GM18907 (cell line): ENCODE data around the gene IRF6.
"Not testable (repeated sequence)": the region's sequence is repeated elsewhere in the genome, so short reads cannot be mapped to it uniquely, and the experiment has no call there.

Experiments
- ATAC-seq: cut with Tn5 transposase; IDR thresholded peaks from one replicate; pipeline ENCODE4 v1.9.1; 2021; ENCODE audit warnings: mild to moderate bottlenecking, moderate library complexity; ENCODE audit not compliant: unreplicated experiment

IRF6 gene

DNA sequence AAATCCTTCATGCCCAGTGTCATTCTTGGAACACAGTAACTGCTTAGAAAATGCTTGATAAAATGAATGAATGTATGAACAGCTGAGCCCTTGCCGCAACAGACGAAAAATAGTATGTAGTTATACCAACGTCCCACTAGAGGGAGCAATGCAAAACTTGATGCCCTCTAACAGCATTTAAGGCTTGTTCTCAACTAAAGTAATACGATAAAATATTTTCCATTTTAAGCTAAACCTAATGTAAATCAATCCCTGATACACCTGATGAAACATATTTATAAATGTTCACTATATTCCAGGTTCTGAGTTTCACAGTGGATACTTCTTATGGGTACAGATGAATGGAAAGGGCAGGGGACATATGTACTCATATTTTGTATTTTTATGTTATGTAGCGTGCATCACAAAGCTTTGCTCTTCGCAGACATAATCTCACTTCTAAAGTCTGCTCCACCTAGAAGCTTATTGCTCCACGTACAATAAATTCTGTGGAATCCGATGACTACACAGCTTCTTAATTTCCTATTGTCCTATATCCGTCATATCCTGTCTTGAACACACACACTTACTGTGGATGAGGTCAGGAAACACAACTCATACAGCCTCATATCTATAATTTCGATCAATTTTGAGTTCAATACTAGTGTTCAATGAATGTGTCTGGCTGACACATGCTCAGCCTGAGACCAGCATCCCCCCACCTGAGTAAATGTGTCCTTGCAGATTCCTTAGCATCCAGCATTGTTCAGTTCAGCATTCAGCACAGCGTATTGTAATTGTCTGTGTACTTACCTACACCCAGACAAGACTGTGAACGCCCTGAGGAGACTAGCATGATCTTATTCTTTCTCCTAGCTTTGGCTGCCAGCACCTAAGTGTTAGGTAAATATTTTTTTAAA lies 17.4 kb upstream of the IRF6 start:
- peak; percentile 42 for ATAC-seq

DNA sequence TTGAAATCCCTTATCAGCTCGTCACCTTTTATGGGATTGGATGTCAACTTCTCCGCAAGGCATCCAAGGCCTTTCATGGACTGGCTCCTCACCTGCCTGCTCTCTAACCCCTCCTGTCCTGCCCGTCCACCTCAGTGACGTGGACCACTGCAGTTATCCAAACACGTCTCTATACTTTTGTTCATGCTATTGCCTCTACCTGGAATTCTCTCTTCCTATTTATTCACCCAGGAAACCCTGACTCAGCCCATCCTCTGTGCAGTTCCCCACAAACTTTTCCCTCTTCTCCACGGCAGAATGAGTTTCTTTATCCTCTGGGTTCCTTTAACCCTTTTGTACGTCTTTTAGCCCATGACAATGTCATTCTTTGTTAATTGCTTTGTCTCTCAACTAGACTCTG lies 16.8 kb upstream of the IRF6 start:
- ATAC-seq: no peak

DNA sequence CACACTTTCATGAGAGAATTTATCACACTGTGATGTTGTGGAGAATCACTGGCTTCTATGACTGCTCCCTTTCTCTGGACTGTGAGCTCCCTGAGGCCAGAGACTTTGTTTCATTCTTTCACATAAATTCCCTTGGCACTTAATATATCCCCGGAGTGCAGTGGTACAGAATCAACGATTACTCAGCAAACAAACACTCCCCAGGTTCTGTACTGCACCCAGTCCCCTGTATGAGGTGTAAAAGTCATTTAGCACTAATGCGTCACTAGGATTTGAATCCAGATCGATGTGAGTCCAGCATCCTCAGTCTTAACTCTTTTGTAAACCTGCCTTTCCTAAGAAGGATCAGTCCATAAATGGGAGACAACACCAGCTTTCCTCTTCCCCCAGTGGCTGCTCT lies 15.0 kb upstream of the IRF6 start:
- ATAC-seq: no peak

DNA sequence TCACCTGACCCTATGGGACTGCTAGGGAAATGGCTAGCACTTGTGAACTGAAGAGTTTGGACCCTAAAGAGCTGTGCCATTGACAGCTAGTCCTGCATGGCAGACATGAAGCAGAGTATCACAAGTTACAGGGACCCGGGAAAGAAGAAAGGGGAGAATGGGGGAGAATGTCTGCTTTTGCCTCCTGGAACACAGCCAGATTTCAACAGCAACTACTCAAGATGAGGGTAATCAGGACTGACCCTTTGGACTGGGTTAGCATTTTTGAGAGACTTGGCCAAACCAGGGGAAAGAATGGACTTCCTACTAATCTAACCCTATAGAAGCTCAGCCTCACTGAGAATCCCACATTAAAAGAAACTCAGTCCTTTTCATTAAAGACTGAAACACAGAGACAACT lies 13.1 kb upstream of the IRF6 start:
- no peak for ATAC-seq

DNA sequence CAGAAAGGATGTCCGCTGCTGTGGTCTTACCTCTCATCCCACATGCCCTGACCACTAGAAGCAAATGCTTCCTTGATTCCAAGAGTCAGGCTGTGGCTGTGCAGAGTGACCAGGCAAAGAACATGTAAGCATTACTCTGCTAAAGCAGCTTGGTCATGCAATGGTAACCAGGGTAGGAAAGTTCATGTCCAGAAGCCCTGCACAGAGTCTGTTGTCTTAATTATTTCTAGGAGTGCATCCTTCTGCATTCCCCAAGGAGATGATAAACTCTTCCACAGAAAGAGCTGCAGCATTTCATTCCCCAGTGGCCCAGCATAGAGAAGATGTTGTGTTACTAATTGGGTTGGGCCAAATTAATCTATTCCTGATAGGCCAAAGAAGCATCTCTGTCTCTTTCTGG lies 11.7 kb upstream of the IRF6 start:
- ATAC-seq: no peak

DNA sequence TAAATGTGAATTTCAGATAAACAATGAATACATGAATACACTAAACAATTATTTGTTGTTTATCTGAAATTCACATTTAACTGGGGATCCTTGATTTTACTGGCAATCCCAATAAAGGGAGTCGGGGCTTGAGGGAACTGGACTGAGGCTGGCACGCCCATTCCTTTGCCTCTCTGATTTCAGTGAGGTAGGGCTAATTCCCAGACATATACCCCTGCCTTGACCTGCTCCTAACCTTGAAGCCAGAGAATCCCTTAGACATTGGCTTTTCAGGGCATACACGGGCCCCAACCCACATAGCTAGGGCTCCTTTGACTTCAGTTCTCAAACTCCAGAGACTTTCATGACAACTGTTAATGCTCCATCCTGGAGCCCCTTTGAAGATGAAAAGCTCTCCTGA lies 11.0 kb upstream of the IRF6 start:
- ATAC-seq: no peak

DNA sequence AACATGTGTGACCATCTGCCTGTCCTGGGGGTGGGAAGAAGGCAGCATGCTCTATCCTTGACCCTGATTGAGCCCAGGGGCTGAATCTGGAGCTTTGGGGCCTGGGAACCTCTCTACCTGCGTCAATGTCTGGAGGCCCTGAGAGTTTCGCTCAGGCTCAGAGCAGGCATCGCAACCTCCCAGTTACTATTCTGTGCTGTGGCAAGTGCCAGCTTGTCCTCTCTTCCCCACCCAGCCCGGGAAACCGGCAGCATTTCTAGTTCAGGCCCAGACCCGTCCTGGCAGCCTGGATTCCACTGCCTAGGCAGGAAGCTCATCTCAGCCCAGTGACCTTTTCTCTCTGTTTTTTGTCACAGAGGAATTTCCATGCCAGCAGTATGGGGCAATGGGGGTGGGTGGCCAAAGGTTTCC lies 10.0 kb upstream of the IRF6 start:
- no peak for ATAC-seq

DNA sequence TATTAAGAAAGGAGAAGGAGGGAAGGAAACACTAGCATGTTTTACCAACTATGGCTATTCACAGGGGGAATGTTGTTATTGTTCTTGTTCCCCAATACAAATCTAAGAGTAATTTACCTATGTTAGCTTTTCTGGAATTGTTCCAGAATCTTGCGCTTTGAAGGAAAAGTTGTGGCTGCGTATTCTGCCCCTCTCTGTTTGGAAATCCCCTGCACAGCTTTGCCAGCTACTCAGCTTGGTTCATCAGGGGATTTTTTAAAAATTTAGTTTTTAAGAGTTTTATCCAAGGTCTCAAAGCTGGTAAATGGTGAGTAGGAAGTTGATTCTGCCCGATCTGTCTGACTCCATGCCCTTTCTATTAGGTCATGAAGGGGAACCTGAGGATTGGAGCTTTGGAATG lies 9.5 kb upstream of the IRF6 start:
- no peak for ATAC-seq

DNA sequence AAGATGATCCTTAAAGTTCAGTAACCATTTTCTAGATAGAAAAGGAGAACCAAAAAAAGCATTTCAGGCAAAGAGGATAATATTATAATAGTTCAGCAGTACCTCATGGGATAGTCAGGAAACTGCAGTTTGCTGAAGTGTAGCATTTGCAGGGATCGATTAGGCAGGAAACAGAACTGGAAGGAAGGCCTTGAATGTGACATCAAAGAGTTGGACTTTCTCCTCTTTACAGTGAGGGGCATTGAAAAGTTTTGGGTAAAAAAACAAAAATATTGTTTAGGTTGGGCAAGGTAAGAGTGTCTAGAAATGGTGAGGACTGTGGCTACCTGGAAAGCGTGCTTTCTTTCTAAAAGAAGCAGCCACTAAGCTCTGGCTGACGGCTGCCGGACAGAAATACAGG lies 8.0 kb upstream of the IRF6 start:
- no peak for ATAC-seq

DNA sequence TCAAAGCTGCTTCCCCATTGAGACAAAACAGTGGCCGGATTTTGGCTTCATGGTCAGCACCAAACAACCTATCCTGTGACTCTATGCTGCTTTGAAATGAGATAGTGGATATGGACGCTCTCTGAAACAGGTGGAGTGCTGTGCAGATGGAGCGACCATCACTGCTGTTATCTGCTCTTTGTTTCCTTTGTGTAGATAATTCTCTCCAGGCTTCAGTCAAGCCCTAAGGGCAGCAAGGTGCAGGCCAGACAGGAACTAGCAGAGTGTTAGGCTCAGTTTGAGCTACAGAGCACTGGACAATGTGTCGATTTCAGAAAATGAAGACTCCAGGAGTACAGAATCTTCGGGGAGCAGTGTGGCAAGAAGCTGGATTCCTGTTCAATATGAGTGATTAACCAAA lies 4.8 kb upstream of the IRF6 start:
- no peak for ATAC-seq

DNA sequence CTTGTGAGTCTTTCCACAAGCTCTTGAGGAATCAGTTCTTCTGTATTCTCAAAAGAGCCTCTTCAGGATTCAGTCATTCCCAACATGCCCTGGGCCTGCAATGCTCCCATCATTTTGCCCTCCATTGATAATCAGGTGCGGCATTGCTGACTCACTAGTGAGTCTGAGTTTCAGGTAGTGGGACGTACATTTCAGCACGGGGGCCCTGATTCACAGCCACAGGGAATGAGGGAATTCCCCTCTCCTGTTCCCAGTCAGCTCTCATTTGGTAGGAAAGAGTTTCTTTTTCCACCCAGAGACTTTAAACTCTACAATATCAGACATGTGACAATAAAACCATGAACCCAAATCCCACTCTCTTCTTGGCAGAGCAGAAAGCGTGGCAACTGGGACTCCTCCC lies 3.7 kb upstream of the IRF6 start:
- no peak for ATAC-seq

DNA sequence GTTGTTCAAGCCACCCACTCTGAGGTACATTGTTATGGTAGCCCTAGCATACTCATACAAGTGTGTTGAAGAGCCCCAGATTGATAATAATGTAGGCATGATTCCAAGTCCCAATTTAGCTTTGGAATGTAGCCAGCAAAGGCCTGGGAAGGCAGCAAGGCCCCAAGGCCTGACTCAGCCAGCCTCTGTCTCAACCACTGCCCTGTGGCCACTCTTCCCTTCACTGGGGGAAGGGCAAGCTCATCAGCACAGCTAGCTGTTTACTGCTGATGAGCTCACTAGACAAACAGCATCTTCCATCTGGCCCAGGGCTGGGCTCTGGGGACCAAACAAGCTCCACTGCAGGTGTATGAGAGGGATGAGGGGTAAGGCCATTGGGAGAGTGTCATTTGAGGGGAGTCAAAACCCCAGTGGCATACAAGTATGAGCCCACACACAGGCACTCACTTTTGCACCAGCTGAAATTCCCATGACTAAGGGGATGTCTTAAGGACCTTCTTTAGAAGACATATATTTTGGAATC lies 2.2 kb upstream of the IRF6 start:
- no peak for ATAC-seq

DNA sequence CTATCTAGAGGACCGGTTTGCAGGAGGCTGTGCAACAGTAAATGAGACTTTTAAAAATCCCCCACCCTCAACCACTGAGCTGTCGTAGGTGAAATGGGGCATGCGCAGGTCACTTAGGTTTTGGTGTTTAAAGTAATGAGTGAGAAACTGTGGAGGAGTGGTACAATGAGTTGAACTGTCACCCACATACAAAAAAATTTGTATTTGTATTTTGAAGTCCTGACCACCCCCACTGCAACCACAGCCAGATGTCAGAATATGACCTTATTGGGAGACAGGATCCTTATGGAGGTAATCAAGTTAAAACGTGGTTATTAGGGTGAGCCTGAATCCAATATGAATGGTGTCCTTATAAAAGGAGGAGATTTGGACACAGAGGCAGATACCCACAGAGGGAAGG lies 1.6 kb upstream of the IRF6 start:
- ATAC-seq: no peak

DNA sequence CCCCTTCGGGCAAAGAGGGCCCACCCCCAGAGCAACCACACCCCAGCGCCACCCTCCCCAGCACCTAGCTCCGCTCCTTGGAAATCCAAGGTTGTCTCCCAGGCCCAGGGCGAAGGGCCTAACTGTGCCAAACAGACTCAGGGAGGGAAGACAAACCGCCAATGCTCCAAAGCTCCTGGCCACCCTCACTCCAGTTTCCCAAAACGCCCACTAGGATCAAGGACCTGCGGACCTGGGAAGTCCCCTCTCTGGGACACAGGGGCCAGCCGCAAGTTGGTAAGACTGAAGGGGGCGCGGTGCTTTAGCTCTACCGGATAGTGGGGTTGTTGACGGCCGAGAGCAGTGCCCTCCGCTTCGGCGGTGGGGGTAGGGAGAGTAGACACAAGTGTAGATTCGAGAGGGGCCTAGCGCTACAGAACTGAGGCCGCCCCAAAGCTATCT lies 581 bp downstream of the IRF6 start:
- ATAC-seq: no peak

DNA sequence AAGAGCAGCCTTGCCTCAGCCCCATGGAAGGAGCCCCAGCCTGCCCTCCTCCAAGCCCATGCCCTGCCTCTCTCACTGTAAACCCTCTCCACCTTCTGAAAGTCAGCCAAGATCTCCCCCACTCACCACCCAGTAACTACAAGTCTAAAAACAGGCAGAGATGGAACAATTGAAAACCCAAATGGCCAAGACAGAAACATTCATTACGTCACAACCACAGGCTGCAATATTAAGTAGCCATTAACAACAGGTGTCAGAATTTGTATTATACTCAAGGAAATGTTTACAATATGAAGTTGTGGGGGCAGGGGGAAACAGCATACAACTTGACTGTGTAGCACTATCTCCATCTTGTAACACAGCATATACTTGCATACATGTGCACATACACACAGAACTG lies 2.4 kb downstream of the IRF6 start:
- ATAC-seq: no peak

DNA sequence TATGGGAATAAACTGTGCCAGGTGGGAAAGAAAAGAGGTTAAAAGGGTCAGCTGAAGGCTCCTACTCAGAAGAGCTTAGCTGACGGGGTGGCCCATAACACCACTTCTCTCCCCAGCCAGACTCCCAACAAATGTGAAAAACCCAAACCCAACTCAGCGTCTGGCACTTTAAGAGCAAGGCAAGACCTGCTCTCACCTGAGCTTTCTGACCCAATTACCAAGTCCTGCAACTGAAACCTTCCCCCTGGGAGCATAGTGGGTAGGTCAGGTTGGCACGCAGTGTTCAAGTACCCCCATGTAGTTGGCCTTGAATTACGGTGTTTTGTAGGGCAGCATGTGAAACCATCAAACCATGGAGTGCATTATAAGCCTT lies 3.2 kb downstream of the IRF6 start:
- ATAC-seq: no peak

DNA sequence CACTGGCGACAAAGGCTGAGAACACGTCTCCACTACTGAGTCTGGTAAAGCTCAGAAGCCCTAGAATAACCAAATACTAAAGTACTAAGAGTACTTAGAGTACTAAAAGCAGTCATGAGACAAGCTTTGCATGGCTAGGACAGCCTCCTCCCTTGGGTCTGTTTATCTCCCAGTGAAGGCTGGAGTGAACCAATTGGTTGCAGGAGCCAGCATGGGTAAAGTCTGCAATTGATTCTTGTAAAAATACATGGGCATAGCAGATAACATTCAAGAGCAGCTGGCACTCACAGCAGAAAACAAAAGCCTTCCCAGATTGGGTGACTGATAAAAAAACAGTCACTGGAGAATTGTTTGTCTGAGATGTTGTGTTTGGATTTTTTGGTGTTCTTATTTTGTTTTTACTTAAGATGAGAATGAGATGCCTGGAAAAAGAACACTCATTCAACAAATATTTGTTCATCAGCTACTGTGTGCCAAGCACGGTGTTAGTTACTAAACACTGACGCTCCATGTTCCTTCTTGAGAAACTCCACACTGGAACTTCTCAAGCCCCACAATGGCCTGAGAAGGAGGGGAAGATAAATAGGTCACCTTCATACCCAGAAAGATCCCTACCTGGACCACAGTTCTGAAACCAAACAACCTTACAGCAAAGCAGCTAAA lies 3.7 kb downstream of the IRF6 start:
- no peak for ATAC-seq

DNA sequence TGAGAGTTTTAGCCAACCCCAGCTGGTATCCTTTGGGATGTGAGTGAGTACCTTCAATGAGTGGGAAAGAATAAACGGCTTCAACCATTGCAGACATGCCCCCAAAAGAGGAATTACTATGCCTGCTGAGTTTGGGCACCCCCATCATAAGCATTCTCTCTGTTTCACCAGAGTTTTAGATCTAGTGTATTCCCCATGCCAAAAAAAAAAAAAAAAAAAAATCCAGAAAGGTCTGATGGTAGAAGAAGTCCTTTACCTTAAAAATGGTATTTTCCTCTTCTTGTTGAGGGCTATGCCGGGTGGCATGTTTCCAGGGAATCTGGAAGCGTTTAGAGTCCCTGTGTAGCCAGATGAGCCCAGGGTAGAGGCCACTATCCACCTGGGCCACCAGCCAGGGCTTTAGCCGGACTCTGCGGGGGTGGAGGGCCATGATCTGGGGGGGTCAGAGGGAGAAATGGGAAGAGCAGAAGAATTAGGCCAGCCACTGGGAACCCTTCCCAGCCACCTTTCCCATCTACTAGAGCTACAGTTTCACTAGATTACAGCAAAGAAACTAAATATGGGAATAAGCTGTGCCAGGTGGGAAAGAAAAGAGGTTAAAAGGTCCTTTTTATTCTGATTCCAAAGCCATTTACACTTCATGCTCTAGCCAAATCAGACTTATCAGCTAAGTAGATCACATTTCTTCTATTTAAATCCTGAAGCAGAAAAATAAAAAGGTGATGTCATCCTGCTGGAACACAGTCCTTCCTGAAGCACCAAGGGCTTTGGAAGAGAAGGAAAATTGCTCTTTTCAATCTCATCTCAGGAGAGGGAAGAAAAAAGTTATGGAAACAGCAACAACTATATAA lies 4.7 kb downstream of the IRF6 start:
- no peak for ATAC-seq

DNA sequence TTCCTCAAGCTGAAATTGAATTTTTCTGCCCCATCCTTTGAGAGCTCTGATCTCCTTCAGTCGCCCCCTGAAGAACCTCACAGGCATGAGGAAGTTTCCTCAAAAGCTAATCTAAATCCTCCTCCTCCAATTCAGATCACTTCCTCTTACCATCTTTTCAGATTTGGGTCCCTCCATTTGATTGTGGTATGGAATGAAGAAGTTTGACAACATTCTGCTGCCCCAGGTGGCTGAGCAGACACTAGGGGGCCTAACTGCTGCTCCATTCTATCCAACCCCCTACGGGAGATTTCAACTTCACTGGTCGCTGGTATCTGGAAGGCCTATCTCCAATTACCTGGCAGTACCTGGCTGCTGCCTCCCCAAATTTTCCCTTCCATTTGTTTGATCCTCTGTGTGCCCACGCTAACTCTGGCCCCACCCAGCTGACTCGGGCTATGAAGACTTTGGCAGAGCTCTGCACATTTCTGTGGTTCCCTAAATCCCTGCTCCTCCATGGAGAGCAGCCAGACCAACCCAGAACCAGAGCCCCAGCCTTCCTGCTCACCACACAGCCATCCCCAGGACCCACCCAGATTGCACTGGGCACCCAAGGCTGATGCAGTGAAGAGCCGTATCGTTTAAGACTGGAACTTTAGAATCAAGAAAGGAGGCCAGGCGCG lies 7.8 kb downstream of the IRF6 start:
- ATAC-seq: no peak

DNA sequence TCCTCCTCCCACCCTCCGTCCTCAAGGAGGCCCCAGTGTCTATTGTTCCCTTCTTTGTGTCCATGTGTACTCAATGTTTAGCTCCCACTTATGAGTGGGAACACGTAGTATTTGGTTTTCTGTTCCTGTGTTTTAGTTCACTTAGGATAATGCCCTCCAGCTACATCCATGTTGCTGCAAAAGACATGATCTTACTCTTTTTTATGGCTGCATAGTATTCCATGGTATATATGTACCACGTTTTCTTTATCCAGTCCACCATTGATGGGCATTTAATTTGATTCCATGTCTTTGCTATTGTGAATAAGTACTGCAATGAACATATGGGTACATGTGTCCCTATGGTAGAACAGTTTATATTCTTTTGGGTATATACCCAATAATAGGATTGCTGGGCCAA lies 12.2 kb downstream of the IRF6 start:
- ATAC-seq: not testable (repeated sequence)

DNA sequence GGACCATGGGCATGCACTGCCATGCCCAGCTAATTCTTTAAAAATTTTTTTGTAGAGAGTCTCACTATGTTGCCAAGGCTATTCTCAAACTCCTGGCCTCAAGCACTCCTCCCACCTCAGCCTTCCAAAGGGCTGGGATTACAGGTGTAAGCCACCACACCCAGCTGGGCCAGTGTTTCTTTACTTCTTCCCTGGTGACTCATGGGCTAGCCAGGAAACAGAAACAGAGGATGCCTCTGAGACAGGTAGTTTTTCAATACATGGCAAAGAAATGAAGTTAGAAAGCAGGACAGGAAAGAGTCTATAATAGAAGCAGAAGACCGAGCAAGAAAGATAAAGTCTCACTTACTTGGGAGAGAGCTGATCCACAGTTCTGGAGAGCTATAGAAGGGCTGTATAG lies 14.0 kb downstream of the IRF6 start:
- no peak for ATAC-seq
